CD8-positive, alpha-beta memory T cell (primary cell): ENCODE data around the gene DENND1A. TPM values are rescaled to one million over a fixed set of nuclear protein-coding genes. Genes with fewer than 3 reads are reported as not detected.
"Not testable (repeated sequence)": the region's sequence is repeated elsewhere in the genome, so short reads cannot be mapped to it uniquely, and the experiment has no call there.

ENCODE experiments used
- CTCF ChIA-PET: fragments of 350-600 bp; sonication (Branson Sonifier 250); formaldehyde crosslinking; loops from one replicate; lab custom pipeline; 2021; ENCODE audit warnings: antibody characterized with exemption; lab: Charles Lee
- POLR2A ChIA-PET: fragments of 350-600 bp; sonication (Branson Sonifier 250); formaldehyde crosslinking; loops from one replicate; lab custom pipeline; 2021; ENCODE audit warnings: antibody characterized with exemption; lab: Charles Lee
- DNase-seq, 5 donors: peaks; one replicate each; pipeline versions ENCODE4 v3.0.0 to v3.0.0-alpha.2; 2020 to 2022; ENCODE audit warnings: mixed read lengths in 1 of 5
- H3K27ac ChIP-seq: one replicate; pipeline ENCODE4 v1.7.0; 2013; ENCODE audit warnings: low read depth, mild to moderate bottlenecking, low read length, moderate library complexity
- H3K27me3 ChIP-seq: 2 replicates; pipeline ENCODE4 v1.7.0; 2013; ENCODE audit warnings: low read length, mild to moderate bottlenecking; ENCODE audit not compliant: insufficient read depth, poor library complexity, severe bottlenecking
- H3K36me3 ChIP-seq: 2 replicates; pipeline ENCODE4 v1.7.0; 2013; ENCODE audit warnings: mild to moderate bottlenecking, low read length, moderate library complexity; ENCODE audit not compliant: insufficient read depth
- H3K4me1 ChIP-seq: 2 replicates; pipeline ENCODE4 v1.7.0; 2013; ENCODE audit warnings: mild to moderate bottlenecking, low read length, moderate library complexity; ENCODE audit not compliant: insufficient read depth
- H3K4me3 ChIP-seq: 2 replicates; pipeline ENCODE4 v1.7.0; 2013; ENCODE audit warnings: mild to moderate bottlenecking, low read length
- H3K9me3 ChIP-seq: 2 replicates; pipeline ENCODE4 v1.7.0; 2013; ENCODE audit warnings: mild to moderate bottlenecking, low read length
- H3K27ac Mint-ChIP-seq, 8 donors: one replicate each; pipeline ENCODE4 v1.8.0; 2020 to 2021; ENCODE audit warnings: mixed read lengths in 8 of 8, mild to moderate bottlenecking in 6 of 8, inconsistent platforms in 3 of 8, moderate library complexity in 3 of 8
- H3K27me3 Mint-ChIP-seq, 2 donors: one replicate each; pipeline ENCODE4 v1.8.0; 2020 to 2021; ENCODE audit warnings: mixed read lengths in 2 of 2, mild to moderate bottlenecking in 1 of 2, moderate library complexity in 1 of 2
- H3K36me3 Mint-ChIP-seq, 3 donors: one replicate each; pipeline ENCODE4 v1.8.0; 2020 to 2021; ENCODE audit warnings: mixed read lengths in 3 of 3, inconsistent platforms in 1 of 3, mild to moderate bottlenecking in 1 of 3
- H3K4me1 Mint-ChIP-seq, 3 donors: one replicate each; pipeline ENCODE4 v1.8.0; 2020 to 2021; ENCODE audit warnings: mixed read lengths in 3 of 3, inconsistent platforms in 1 of 3, mild to moderate bottlenecking in 1 of 3
- H3K4me3 Mint-ChIP-seq, 7 donors: one replicate each; pipeline ENCODE4 v1.8.0; 2020 to 2021; ENCODE audit warnings: mixed read lengths in 7 of 7, mild to moderate bottlenecking in 6 of 7, moderate library complexity in 4 of 7, inconsistent platforms in 2 of 7
- H3K9me3 Mint-ChIP-seq, 5 donors: one replicate each; pipeline ENCODE4 v1.8.0; 2020 to 2022; ENCODE audit warnings: mixed read lengths in 5 of 5, mild to moderate bottlenecking in 3 of 5, moderate library complexity in 2 of 5, inconsistent platforms in 1 of 5
- polyA plus RNA-seq: library from polyadenylated mRNA; unstranded; fragments of 300-500 nt; fragmentation: Illumina TruSeq; gene quantifications from one replicate; pipeline ENCODE4 v1.2.3, GENCODE V29; 2021
- total RNA-seq, 2 experiments: library from RNA; stranded (reverse); gene quantifications; one replicate each; pipeline ENCODE4 v1.2.3, GENCODE V29; 2021

Gene DENND1A
- total and polyA plus RNA-seq, 3 experiments from 2014 or later: 7.2 to 15.1 (median 15.0) TPM

- POLR2A ChIA-PET: no interaction called here
- Mint-ChIP-seq H3K4me3 (no peak overlapping the region), H3K4me1 (peaks cover 25 to 27% (median 26%) of the 10 kb centered on the region in 3 donors), H3K27me3 (peaks cover 0 to 6% of the 10 kb centered on the region in 2 donors), H3K36me3 (no peaks in the 10 kb centered on the region), H3K27ac (peak overlapping the region in 2 of 8 donors; percentile 1 to 9), H3K9me3 (no peaks in the 10 kb centered on the region)
- H3K36me3 ChIP-seq: no peaks in the 10 kb centered on the region
- no peak overlapping the region for H3K4me3 ChIP-seq
- no peaks in the 10 kb centered on the region for H3K9me3 ChIP-seq
- no peak overlapping the region for H3K27ac ChIP-seq
- CTCF ChIA-PET: interaction anchor here (1.5 kb wide), 1 partner anchor 10 kb away, joined by 3 read pairs; no protein-coding TSS in a partner anchor
- peaks cover 23% of the 10 kb centered on the region for H3K4me1 ChIP-seq
- DNase-seq: no peak
- H3K27me3 ChIP-seq: no peaks in the 10 kb centered on the region
Observed at GRCh38 chr9:123335986-123336329, 594.0 kb downstream of the DENND1A start.

- CTCF ChIA-PET: no interaction called here
- peaks cover 17% of the 10 kb centered on the region for H3K4me1 ChIP-seq
Observed at GRCh38 chr9:123335193-123335985, 594.5 kb downstream of the DENND1A start.

GRCh38 chr9:123334639-123335038 lies 595.3 kb downstream of the DENND1A start:
- Histone ChIP-seq H3K4me1 (peaks cover 10% of the 10 kb centered on the region), H3K9me3 (no peaks in the 10 kb centered on the region), H3K36me3 (no peaks in the 10 kb centered on the region), H3K27ac (no peak overlapping the region), H3K4me3 (no peak overlapping the region), H3K27me3 (no peaks in the 10 kb centered on the region)
- no peak for DNase-seq
- peaks cover 12 to 14% (median 13%) of the 10 kb centered on the region in 3 donors for H3K4me1 Mint-ChIP-seq
- no peaks in the 10 kb centered on the region for H3K9me3 Mint-ChIP-seq
- ChIA-PET CTCF (no interaction called here), POLR2A (no interaction called here)
- no peak overlapping the region for H3K27ac Mint-ChIP-seq
- peaks cover 0 to 6% of the 10 kb centered on the region in 2 donors for H3K27me3 Mint-ChIP-seq
- H3K4me3 Mint-ChIP-seq: no peak overlapping the region
- no peaks in the 10 kb centered on the region for H3K36me3 Mint-ChIP-seq

More at GRCh38 chr9:123335193-123335985, 594.5 kb downstream of the DENND1A start:
- peaks cover 20 to 21% (median 20%) of the 10 kb centered on the region in 3 donors for H3K4me1 Mint-ChIP-seq
- H3K4me3 Mint-ChIP-seq: no peak overlapping the region
- Histone ChIP-seq H3K36me3 (no peaks in the 10 kb centered on the region), H3K9me3 (no peaks in the 10 kb centered on the region), H3K27me3 (no peaks in the 10 kb centered on the region), H3K27ac (no peak overlapping the region), H3K4me3 (no peak overlapping the region)
- POLR2A ChIA-PET: no interaction called here
- peaks cover 0 to 6% of the 10 kb centered on the region in 2 donors for H3K27me3 Mint-ChIP-seq
- peak overlapping the region in 2 of 8 donors; percentile 9 to 43 for H3K27ac Mint-ChIP-seq
- H3K36me3 Mint-ChIP-seq: no peaks in the 10 kb centered on the region
- DNase-seq: no peak
- H3K9me3 Mint-ChIP-seq: no peaks in the 10 kb centered on the region

GRCh38 chr9:123333058-123333669 lies 596.8 kb downstream of the DENND1A start:
- H3K9me3 Mint-ChIP-seq, H3K27ac Mint-ChIP-seq, H3K4me1 ChIP-seq: not testable (repeated sequence)

GRCh38 chr9:123331346-123332060 lies 598.4 kb downstream of the DENND1A start:
- Histone ChIP-seq H3K4me3 (no peak overlapping the region), H3K27ac (no peak overlapping the region), H3K9me3 (no peaks in the 10 kb centered on the region), H3K36me3 (no peaks in the 10 kb centered on the region), H3K27me3 (no peaks in the 10 kb centered on the region), H3K4me1 (no peaks in the 10 kb centered on the region)
- DNase-seq: no peak
- CTCF ChIA-PET: no interaction called here
- Mint-ChIP-seq H3K27me3 (peaks cover 0 to 4% of the 10 kb centered on the region in 2 donors), H3K9me3 (no peaks in the 10 kb centered on the region), H3K36me3 (no peaks in the 10 kb centered on the region), H3K27ac (no peak overlapping the region), H3K4me1 (peaks cover 0 to 5% (median 4%) of the 10 kb centered on the region in 3 donors), H3K4me3 (no peak overlapping the region)
- POLR2A ChIA-PET: no interaction called here

More at GRCh38 chr9:123333058-123333669, 596.8 kb downstream of the DENND1A start:
- H3K36me3 Mint-ChIP-seq, DNase-seq, H3K9me3 ChIP-seq, H3K4me3 Mint-ChIP-seq, H3K4me1 Mint-ChIP-seq, CTCF ChIA-PET, H3K4me3 ChIP-seq, H3K27me3 Mint-ChIP-seq, H3K36me3 ChIP-seq, H3K27ac ChIP-seq, POLR2A ChIA-PET, H3K27me3 ChIP-seq: not testable (repeated sequence)

Other genes with a start within 250 kb of the DENND1A start
- not detected for gene LHX2, start 81.6 kb upstream of the DENND1A start, total RNA-seq
- not detected for gene LHX2, start 81.6 kb upstream of the DENND1A start, polyA plus RNA-seq